ENCODE data around the gene NECTIN4. TPM values are rescaled to one million over a fixed set of nuclear protein-coding genes. Genes with fewer than 3 reads are reported as not detected.
A peak's percentile ranks its signal among the peaks of the same experiment; 100 is the strongest.

The NECTIN4 gene
- total RNA-seq, 1 experiment from 2014 or later, result not detected

DNA sequence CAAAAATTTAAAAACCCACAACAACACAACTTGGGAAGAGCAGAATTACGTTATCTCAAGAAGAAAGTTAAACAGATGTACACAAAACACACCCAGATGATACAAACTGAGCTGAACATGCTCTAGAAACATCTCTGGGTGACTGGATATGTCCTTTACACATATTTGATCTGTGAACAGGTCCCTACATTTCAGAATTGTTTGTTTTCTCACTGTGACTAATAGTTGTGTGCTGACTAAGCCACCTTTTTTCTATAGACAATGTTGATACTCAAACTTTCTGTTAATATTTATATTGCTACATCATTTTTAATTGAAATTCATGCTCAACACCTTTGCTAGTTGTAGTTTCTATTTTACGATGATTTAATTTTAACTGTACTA, 67.4 kb downstream of the NECTIN4 start:
- Histone ChIP-seq H3K27me3 (ENCODE audit: control insufficient read depth, insufficient read depth, low read length) (no peaks in the 10 kb centered on the region; the same call in 1 of the 2 replicates), H3K36me3 (replicated peaks; ENCODE audit: control insufficient read depth, insufficient read depth, low read length) (peaks cover 3% of the 10 kb centered on the region), H3K4me3 (ENCODE audit: insufficient read depth, low read depth, low read length) (peak overlapping the region; percentile 88)
- no peak for DNase-seq

DNA sequence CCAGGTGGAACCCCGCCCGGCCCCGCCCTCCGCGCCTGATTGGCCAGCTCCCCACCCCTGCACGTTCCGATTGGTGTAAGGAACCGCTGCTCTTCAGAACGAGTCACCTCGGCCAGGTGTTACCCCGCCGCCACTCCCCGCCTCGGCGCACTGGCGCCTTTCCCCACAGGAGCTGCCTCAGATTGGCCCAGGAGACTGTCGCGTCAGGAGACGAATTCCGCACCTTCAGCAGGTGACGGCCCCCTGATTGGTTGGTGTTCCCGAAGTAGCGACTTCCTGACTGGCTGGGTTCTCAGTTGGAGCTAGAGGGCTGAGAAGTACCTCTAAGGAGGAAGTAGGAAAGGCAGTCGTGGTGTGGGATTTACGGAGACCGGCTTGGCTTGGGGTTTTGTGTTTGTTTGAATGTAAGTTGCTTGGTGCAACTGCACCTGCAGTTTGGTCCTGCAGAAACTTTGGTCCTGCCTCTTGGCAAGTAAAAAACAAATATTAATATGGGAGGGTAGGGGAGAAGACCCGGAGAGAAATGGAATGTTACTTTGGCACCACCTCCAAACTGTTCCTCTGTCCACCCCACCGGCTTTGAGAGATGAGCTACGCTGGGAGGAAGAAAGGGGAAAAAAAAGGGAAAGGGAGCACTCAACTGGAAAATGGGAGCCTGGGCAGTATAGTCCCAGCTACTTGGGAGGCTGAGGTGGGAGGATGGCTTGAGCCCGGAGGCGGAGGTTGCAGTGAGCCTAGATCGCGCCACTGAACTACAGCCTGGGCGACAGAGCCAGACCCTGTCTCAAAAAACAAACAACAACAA, 68.0 kb downstream of the NECTIN4 start:
- peak; percentile 99 for DNase-seq
- Histone ChIP-seq H3K27me3 (ENCODE audit: control insufficient read depth, insufficient read depth, low read length) (no peaks in the 10 kb centered on the region; the same call in 1 of the 2 replicates), H3K36me3 (replicated peaks; ENCODE audit: control insufficient read depth, insufficient read depth, low read length) (peaks cover 3% of the 10 kb centered on the region), H3K4me3 (ENCODE audit: insufficient read depth, low read depth, low read length) (peak overlapping the region; percentile 88)

Other genes with a start within 250 kb of the NECTIN4 start
- gene CD244, start 226.7 kb downstream of the NECTIN4 start, total RNA-seq (2014; rRNA removed; shearing (Covaris generic)), result not detected in 2 replicates
- not detected in 2 replicates for gene ITLN1, start 204.4 kb downstream of the NECTIN4 start, total RNA-seq (2014; rRNA removed; shearing (Covaris generic))
- gene ITLN2, start 134.7 kb downstream of the NECTIN4 start, total RNA-seq (2014; rRNA removed; shearing (Covaris generic)), result 2.7 and 5.2 TPM in 2 replicates
- gene F11R, start 68.4 kb downstream of the NECTIN4 start, total RNA-seq (2014; rRNA removed; shearing (Covaris generic)), result 211 and 255 TPM in 2 replicates
- 91.3 and 114 TPM in 2 replicates for gene TSTD1, start 50.6 kb downstream of the NECTIN4 start, total RNA-seq (2014; rRNA removed; shearing (Covaris generic))
- 169 and 176 TPM in 2 replicates for gene USF1, start 43.6 kb downstream of the NECTIN4 start, total RNA-seq (2014; rRNA removed; shearing (Covaris generic))
- 0.11 TPM in 1 of 2 replicates, not detected in the other for gene ARHGAP30, start 19.7 kb downstream of the NECTIN4 start, total RNA-seq (2014; rRNA removed; shearing (Covaris generic))
- 21.9 and 23.2 TPM in 2 replicates for gene KLHDC9, start 8.8 kb upstream of the NECTIN4 start, total RNA-seq (2014; rRNA removed; shearing (Covaris generic))
- 46.8 and 60.6 TPM in 2 replicates for gene PFDN2, start 28.5 kb upstream of the NECTIN4 start, total RNA-seq (2014; rRNA removed; shearing (Covaris generic))
- gene NIT1, start 28.5 kb upstream of the NECTIN4 start, total RNA-seq (2014; rRNA removed; shearing (Covaris generic)), result 75.9 and 81.5 TPM in 2 replicates
- gene DEDD, start 43.1 kb upstream of the NECTIN4 start, total RNA-seq (2014; rRNA removed; shearing (Covaris generic)), result 52.8 and 63.6 TPM in 2 replicates
- 81.9 and 86.1 TPM in 2 replicates for gene UFC1, start 64.4 kb upstream of the NECTIN4 start, total RNA-seq (2014; rRNA removed; shearing (Covaris generic))
- 10.7 and 12.0 TPM in 2 replicates for gene USP21, start 69.9 kb upstream of the NECTIN4 start, total RNA-seq (2014; rRNA removed; shearing (Covaris generic))
- gene PPOX, start 76.9 kb upstream of the NECTIN4 start, total RNA-seq (2014; rRNA removed; shearing (Covaris generic)), result 57.3 and 64.7 TPM in 2 replicates
- 105 and 106 TPM in 2 replicates for gene B4GALT3, start 87.9 kb upstream of the NECTIN4 start, total RNA-seq (2014; rRNA removed; shearing (Covaris generic))
- gene ADAMTS4, start 109.5 kb upstream of the NECTIN4 start, total RNA-seq (2014; rRNA removed; shearing (Covaris generic)), result 9.0 and 11.7 TPM in 2 replicates
- gene NDUFS2, start 112.8 kb upstream of the NECTIN4 start, total RNA-seq (2014; rRNA removed; shearing (Covaris generic)), result 278 and 312 TPM in 2 replicates
- gene FCER1G, start 125.7 kb upstream of the NECTIN4 start, total RNA-seq (2014; rRNA removed; shearing (Covaris generic)), result 0.35 TPM in 1 of 2 replicates, not detected in the other
- gene APOA2, start 134.1 kb upstream of the NECTIN4 start, total RNA-seq (2014; rRNA removed; shearing (Covaris generic)), result 7.2 TPM in 1 of 2 replicates, not detected in the other
- 32.7 and 38.1 TPM in 2 replicates for gene TOMM40L, start 136.5 kb upstream of the NECTIN4 start, total RNA-seq (2014; rRNA removed; shearing (Covaris generic))
- gene NR1I3, start 148.6 kb upstream of the NECTIN4 start, total RNA-seq (2014; rRNA removed; shearing (Covaris generic)), result not detected in 2 replicates
- 0.35 TPM in 1 of 2 replicates, not detected in the other for gene PCP4L1, start 169.2 kb upstream of the NECTIN4 start, total RNA-seq (2014; rRNA removed; shearing (Covaris generic))
- 3.5 and 5.6 TPM in 2 replicates for gene MPZ, start 220.4 kb upstream of the NECTIN4 start, total RNA-seq (2014; rRNA removed; shearing (Covaris generic))
- 37.3 and 44.3 TPM in 2 replicates for gene SDHC, start 224.8 kb upstream of the NECTIN4 start, total RNA-seq (2014; rRNA removed; shearing (Covaris generic))

Measured in H7 (cell line).